NB4 (cell line): ENCODE measurements around the gene C13orf46.

ENCODE experiments used
- MYC ChIP-seq: IDR thresholded peaks from 2 replicates; pipeline ENCODE4 v1.6.1; 2011; ENCODE audit warnings: low read depth, low read length
- POLR2A ChIP-seq: IDR thresholded peaks from 2 replicates; pipeline ENCODE4 v1.6.1; 2011; ENCODE audit warnings: mild to moderate bottlenecking; ENCODE audit not compliant: insufficient read length; ENCODE audit errors: extremely low read depth
- TF ChIP-seq, protein P1 (sequence below): IDR thresholded peaks from one replicate; pipeline ENCODE4 v1.5.1; 2012; ENCODE audit warnings: low read depth, low read length
- TF ChIP-seq, protein P2 (sequence below): IDR thresholded peaks from 2 replicates; pipeline ENCODE4 v1.6.1; 2011; ENCODE audit warnings: low read depth, low read length

DNA sequence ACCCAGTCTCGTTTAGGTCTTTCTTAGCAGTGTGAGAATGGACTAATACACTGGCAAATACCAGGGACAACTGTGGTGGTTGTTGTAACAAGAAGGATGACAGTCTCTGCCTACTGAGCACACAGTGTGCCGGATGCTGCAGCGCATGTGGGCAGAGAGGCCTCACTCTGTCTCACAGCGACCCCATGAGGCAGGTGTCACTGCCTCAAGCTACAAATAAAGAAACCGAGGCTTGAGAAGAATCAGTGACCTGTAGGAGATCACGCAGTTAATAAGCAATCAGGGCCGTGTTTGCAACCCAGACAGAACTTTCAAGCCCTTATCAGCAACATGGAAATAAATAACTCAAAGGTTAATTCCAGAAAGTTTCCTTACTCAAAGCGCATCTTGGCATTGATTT, 69.5 kb downstream of the C13orf46 start:
- TF ChIP-seq, protein P1, sequence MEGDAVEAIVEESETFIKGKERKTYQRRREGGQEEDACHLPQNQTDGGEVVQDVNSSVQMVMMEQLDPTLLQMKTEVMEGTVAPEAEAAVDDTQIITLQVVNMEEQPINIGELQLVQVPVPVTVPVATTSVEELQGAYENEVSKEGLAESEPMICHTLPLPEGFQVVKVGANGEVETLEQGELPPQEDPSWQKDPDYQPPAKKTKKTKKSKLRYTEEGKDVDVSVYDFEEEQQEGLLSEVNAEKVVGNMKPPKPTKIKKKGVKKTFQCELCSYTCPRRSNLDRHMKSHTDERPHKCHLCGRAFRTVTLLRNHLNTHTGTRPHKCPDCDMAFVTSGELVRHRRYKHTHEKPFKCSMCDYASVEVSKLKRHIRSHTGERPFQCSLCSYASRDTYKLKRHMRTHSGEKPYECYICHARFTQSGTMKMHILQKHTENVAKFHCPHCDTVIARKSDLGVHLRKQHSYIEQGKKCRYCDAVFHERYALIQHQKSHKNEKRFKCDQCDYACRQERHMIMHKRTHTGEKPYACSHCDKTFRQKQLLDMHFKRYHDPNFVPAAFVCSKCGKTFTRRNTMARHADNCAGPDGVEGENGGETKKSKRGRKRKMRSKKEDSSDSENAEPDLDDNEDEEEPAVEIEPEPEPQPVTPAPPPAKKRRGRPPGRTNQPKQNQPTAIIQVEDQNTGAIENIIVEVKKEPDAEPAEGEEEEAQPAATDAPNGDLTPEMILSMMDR = peak; percentile 43
- TF ChIP-seq, protein P2, sequence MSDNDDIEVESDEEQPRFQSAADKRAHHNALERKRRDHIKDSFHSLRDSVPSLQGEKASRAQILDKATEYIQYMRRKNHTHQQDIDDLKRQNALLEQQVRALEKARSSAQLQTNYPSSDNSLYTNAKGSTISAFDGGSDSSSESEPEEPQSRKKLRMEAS = peak; percentile 41; the same call in 1 of the 2 replicates
- TF ChIP-seq POLR2A (no peak), MYC (no peak)
